Caco-2 (cell line): Measurements from ENCODE around the gene FBXL20. TPM values are rescaled to one million over a fixed set of nuclear protein-coding genes. Genes with fewer than 3 reads are reported as not detected.

ENCODE experiments used
- Bru-seq: library from RNA; stranded (reverse); fragments of 400-500 nt; gene quantifications from one replicate; lab custom pipeline; 2021; lab: Mats Ljungman, UMichigan
- BruChase-seq, 2 experiments: library from RNA; stranded (reverse); fragments of 400-500 nt; gene quantifications; one replicate each; lab custom pipeline; 2021; lab: Mats Ljungman, UMichigan
- BruUV-seq: library from RNA; stranded (reverse); fragments of 400-500 nt; replicated peaks from 2 replicates; lab custom pipeline; 2021; lab: Mats Ljungman, UMichigan
- CTCF ChIA-PET: fragments of 300-600 bp; sonication (Branson Sonifier 250); formaldehyde crosslinking; loops from one replicate; lab custom pipeline; 2022; ENCODE audit warnings: antibody characterized with exemption; lab: Charles Lee
- POLR2A ChIA-PET: fragments of 300-600 bp; sonication (Branson Sonifier 250); formaldehyde crosslinking; loops from one replicate; lab custom pipeline; 2022; ENCODE audit warnings: antibody characterized with exemption; lab: Charles Lee
- DNase-seq, 2 experiments: peaks; one replicate each; pipeline versions ENCODE4 v3.0.0 to v3.0.0-alpha.2; 2020 to 2022
- H3K27me3 ChIP-seq: replicated peaks from 2 replicates; pipeline ENCODE4 v1.6.0; 2011; ENCODE audit warnings: low read length; ENCODE audit not compliant: control insufficient read depth, insufficient read depth
- H3K36me3 ChIP-seq: 2 replicates; pipeline ENCODE4 v1.5.1; 2011; ENCODE audit warnings: low read length; ENCODE audit not compliant: control insufficient read depth, insufficient read depth
- H3K4me1 ChIP-seq: fragments of 250-450 bp; sonication (Bioruptor Pico); 2 replicates; pipeline ENCODE4 v1.5.1; 2020; ENCODE audit warnings: mild to moderate bottlenecking
- H3K4me3 ChIP-seq: 2 replicates; pipeline ENCODE4 v1.5.1; 2011; ENCODE audit warnings: low read depth, mild to moderate bottlenecking, control low read depth, low read length
- H3K9me3 ChIP-seq: fragments of 250-450 bp; sonication (Bioruptor Pico); 2 replicates; pipeline ENCODE4 v1.5.1; 2020; ENCODE audit warnings: mild to moderate bottlenecking, moderate library complexity
- H3K27ac Mint-ChIP-seq: one replicate; pipeline ENCODE4 v1.8.0; 2022; ENCODE audit warnings: mixed read lengths; ENCODE audit not compliant: unreplicated experiment
- H3K27me3 Mint-ChIP-seq: one replicate; pipeline ENCODE4 v1.8.0; 2022; ENCODE audit warnings: mixed read lengths; ENCODE audit not compliant: insufficient read depth, unreplicated experiment
- H3K36me3 Mint-ChIP-seq: one replicate; pipeline ENCODE4 v1.8.0; 2022; ENCODE audit warnings: mild to moderate bottlenecking, mixed read lengths; ENCODE audit not compliant: insufficient read depth, unreplicated experiment
- H3K4me1 Mint-ChIP-seq: one replicate; pipeline ENCODE4 v1.8.0; 2022; ENCODE audit warnings: low read depth, mixed read lengths; ENCODE audit not compliant: unreplicated experiment
- H3K4me3 Mint-ChIP-seq: one replicate; pipeline ENCODE4 v1.8.0; 2022; ENCODE audit warnings: mild to moderate bottlenecking, moderate library complexity, mixed read lengths; ENCODE audit not compliant: unreplicated experiment
- H3K9me3 Mint-ChIP-seq: one replicate; pipeline ENCODE4 v1.8.0; 2022; ENCODE audit warnings: mixed read lengths; ENCODE audit not compliant: unreplicated experiment
- intact Hi-C: fragments of 100-400 bp; cut with micrococcal nuclease; formaldehyde crosslinking; loops from one replicate; pipeline ENCODE4 v1.10.0; 2022; ENCODE audit not compliant: unreplicated experiment
- long read RNA-seq: library from polyadenylated mRNA; stranded (forward); transcript quantifications from one replicate; pipeline ENCODE4 v2.0.0, GENCODE V29; 2022
- total RNA-seq: library from RNA; stranded (reverse); gene quantifications from 2 replicates; pipeline ENCODE4 v1.2.3, GENCODE V29; 2022
- TF ChIP-seq, protein P1 (sequence below), 2 experiments: fragments of 200-600 bp in 1 of 2; IDR thresholded peaks; 1 replicate in 1 of 2; 2 replicates in 1 of 2; pipeline versions ENCODE4 v1.5.1 to v1.8.0; 2011 to 2022; ENCODE audit warnings: antibody characterized with exemption in 1 of 2, control low read depth in 1 of 2, inconsistent platforms in 1 of 2, low read depth in 1 of 2, low read length in 1 of 2, mild to moderate bottlenecking in 1 of 2, moderate library complexity in 1 of 2; ENCODE audit not compliant: insufficient read depth in 1 of 2, severe bottlenecking in 1 of 2, unreplicated experiment in 1 of 2

The FBXL20 gene, protein sequence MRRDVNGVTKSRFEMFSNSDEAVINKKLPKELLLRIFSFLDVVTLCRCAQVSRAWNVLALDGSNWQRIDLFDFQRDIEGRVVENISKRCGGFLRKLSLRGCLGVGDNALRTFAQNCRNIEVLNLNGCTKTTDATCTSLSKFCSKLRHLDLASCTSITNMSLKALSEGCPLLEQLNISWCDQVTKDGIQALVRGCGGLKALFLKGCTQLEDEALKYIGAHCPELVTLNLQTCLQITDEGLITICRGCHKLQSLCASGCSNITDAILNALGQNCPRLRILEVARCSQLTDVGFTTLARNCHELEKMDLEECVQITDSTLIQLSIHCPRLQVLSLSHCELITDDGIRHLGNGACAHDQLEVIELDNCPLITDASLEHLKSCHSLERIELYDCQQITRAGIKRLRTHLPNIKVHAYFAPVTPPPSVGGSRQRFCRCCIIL
- total RNA-seq = 11.2 and 12.6 TPM in 2 replicates
- percentile 62 among the genes with signal in this experiment for Bru-seq, nascent RNA
- percentile 58 among the genes with signal in this experiment for BruChase-seq, experiment 1, labeled RNA remaining after a 2-hour chase
- BruChase-seq, experiment 2, labeled RNA remaining after a 6-hour chase = percentile 52 among the genes with signal in this experiment
- long read RNA-seq, full-length matches to known transcripts = 11 of 14 reads
- long read RNA-seq, partial matches to known transcripts = 0 of 14 reads
- long read RNA-seq, other reads (novel, unspliced or antisense) = 3 of 14 reads

GRCh38 chr17:39401412-39402243 lies at the start of gene FBXL20:
Gene FBXL20 (minus strand): TSS chr17:39401626. CDS start chr17:39401402, 224 bp downstream.
- intact Hi-C loops = loop anchor here (1.0 to 5.0 kb wide), 3 partner anchors 51 to 194 kb away; partner anchors contain the start of gene MED1
- Mint-ChIP-seq H3K9me3 (no peaks in the 10 kb centered on the region), H3K36me3 (peaks cover 39% of the 10 kb centered on the region), H3K27ac (peak within 1 kb of the TSS; percentile 81), H3K4me3 (peak within 1 kb of the TSS; percentile 99), H3K4me1 (peaks cover 12% of the 10 kb centered on the region), H3K27me3 (no peaks in the 10 kb centered on the region)
- peak; percentile 93 for DNase-seq
- TF ChIP-seq, protein P1, sequence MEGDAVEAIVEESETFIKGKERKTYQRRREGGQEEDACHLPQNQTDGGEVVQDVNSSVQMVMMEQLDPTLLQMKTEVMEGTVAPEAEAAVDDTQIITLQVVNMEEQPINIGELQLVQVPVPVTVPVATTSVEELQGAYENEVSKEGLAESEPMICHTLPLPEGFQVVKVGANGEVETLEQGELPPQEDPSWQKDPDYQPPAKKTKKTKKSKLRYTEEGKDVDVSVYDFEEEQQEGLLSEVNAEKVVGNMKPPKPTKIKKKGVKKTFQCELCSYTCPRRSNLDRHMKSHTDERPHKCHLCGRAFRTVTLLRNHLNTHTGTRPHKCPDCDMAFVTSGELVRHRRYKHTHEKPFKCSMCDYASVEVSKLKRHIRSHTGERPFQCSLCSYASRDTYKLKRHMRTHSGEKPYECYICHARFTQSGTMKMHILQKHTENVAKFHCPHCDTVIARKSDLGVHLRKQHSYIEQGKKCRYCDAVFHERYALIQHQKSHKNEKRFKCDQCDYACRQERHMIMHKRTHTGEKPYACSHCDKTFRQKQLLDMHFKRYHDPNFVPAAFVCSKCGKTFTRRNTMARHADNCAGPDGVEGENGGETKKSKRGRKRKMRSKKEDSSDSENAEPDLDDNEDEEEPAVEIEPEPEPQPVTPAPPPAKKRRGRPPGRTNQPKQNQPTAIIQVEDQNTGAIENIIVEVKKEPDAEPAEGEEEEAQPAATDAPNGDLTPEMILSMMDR (IDR thresholded peaks at IDR 0.05; ENCODE audit: insufficient read depth in 1 of 2, low read depth in 1 of 2, low read length in 1 of 2, severe bottlenecking in 1 of 2, unreplicated experiment in 1 of 2) = no peak
- ChIA-PET POLR2A (interaction anchor here (0.7 to 1.5 kb wide), 3 partner anchors 39 to 60 kb away, joined by 3 to 9 read pairs (median 7); partner anchors contain the start of gene CDK12), CTCF (interaction anchor here (0.6 to 1.2 kb wide), 3 partner anchors 79 to 157 kb away, joined by 3 to 4 read pairs (median 3); no protein-coding TSS in a partner anchor)
- no TSS peak for BruUV-seq
- H3K27me3 ChIP-seq = no peaks in the 10 kb centered on the region
- H3K36me3 ChIP-seq = no peaks in the 10 kb centered on the region; the same call in 1 of the 2 replicates
- peak within 1 kb of the TSS; percentile 100 for H3K4me3 ChIP-seq
- peaks cover 10% of the 10 kb centered on the region; the same call in 1 of the 2 replicates for H3K4me1 ChIP-seq
- H3K9me3 ChIP-seq = no peaks in the 10 kb centered on the region

DNA sequence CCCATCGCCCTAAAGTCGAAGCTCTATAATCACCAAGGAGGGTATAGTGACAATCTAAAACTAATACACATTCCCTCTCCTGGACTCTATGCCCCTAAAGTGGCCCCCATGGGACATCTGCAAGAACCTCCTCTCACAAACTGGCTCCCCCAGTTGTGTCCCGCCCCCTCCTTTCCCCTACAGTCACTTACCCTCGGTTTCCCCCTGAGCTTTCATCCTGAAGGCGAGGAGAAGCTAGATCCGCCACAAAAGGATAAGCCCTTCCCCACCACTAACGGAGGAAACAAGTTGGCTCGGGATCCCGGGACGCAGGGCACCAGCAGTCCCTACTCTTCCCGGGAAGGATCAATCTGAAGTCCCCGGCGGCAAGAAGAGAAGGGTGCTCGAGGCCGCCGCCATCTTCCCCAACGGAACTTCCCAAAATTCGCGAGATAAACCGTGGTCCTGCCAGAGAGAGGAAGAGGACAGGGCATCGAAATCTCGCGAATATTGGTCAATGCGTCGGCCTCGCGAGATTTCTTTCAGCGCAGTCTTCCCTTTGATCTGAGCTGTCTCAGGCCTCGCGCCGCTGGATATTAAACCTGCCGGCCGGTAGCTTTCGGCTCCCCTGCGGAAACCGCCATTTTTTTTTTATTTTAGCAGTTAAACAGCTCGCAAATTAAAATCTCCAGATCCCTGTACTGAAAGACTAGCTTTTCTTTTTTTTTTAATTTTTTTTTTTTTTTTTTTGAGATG lies 49.6 kb upstream of the FBXL20 start, which contains the start of gene MED1:
Gene MED1, minus strand, starts transcription at position 417 of the 735 bp plus-strand sequence. Its CDS starts 201 bp downstream, at position 216.
- intact Hi-C loops = loop anchor here (1.0 to 5.0 kb wide), 2 partner anchors 10 to 49 kb away; partner anchors contain the start of genes CDK12 and FBXL20
- peak within 1 kb of the TSS; percentile 83 for H3K4me3 ChIP-seq
- DNase-seq = peak; percentile 97 to 99
- ChIA-PET CTCF (interaction anchor here (0.7 to 1.2 kb wide), 4 partner anchors 11 to 171 kb away, joined by 3 to 15 read pairs (median 4); partner anchors contain the start of gene CDK12), POLR2A (interaction anchor here (0.6 to 2.1 kb wide), 15 partner anchors 9 to 1974 kb away, joined by 3 to 129 read pairs (median 4); partner anchors contain the start of genes CDK12 and RPL19)
- H3K9me3 ChIP-seq = no peaks in the 10 kb centered on the region
- H3K27me3 ChIP-seq = no peaks in the 10 kb centered on the region
- Mint-ChIP-seq H3K36me3 (peaks cover 48% of the 10 kb centered on the region), H3K9me3 (no peaks in the 10 kb centered on the region), H3K4me3 (peak within 1 kb of the TSS; percentile 98), H3K27ac (peak within 1 kb of the TSS; percentile 97), H3K4me1 (peaks cover 7% of the 10 kb centered on the region), H3K27me3 (no peaks in the 10 kb centered on the region)
- peaks cover 4% of the 10 kb centered on the region; the same call in 1 of the 2 replicates for H3K4me1 ChIP-seq
- no TSS peak for BruUV-seq
- 0 out of 2 replicates have a peak, but pooled peaks cover 2% of the 10 kb centered on the region for H3K36me3 ChIP-seq
- TF ChIP-seq, protein P1 (IDR thresholded peaks at IDR 0.05; ENCODE audit: insufficient read depth in 1 of 2, low read depth in 1 of 2, low read length in 1 of 2, severe bottlenecking in 1 of 2, unreplicated experiment in 1 of 2) = no peak
